ENCODE data around the gene SYNDIG1. TPM values are rescaled to one million over a fixed set of nuclear protein-coding genes. Genes with fewer than 3 reads are reported as not detected.

SYNDIG1 gene
- total RNA-seq, 4 donors from 2014 or later, result 5.1 to 15.9 (median 14.3) TPM

GRCh38 chr20:24684956-24685691 lies 215.7 kb downstream of the SYNDIG1 start:
- peaks cover 0 to 7% (median 3%) of the 10 kb centered on the region in 4 donors for H3K9me3 ChIP-seq
- H3K4me1 ChIP-seq, result no peaks in the 10 kb centered on the region
- DNase-seq (ENCODE audit: low spot score in 2 of 2), result no peak
- no peak for TF ChIP-seq POLR2A (IDR thresholded peaks at IDR 0.05)
- TF ChIP-seq CTCF (IDR thresholded peaks at IDR 0.05), result no peak
- no peak for TF ChIP-seq EP300 (IDR thresholded peaks at IDR 0.05)
- H3K36me3 ChIP-seq, result no peaks in the 10 kb centered on the region
- no peaks in the 10 kb centered on the region for H3K27me3 ChIP-seq
- WGBS, 2 donors, result 83 to 86% methylated on average over 16 of the region's 16 CpGs
- no peak overlapping the region for H3K27ac ChIP-seq
- no peak overlapping the region for H3K4me3 ChIP-seq

GRCh38 chr20:24685736-24686135 lies 216.3 kb downstream of the SYNDIG1 start:
- no peak for TF ChIP-seq POLR2A (IDR thresholded peaks at IDR 0.05)
- no peak for TF ChIP-seq EP300 (IDR thresholded peaks at IDR 0.05)
- TF ChIP-seq CTCF (IDR thresholded peaks at IDR 0.05), result no peak
- DNase-seq (ENCODE audit: low spot score in 2 of 2), result no peak
- Histone ChIP-seq H3K9me3 (peaks cover 0 to 7% (median 3%) of the 10 kb centered on the region in 4 donors), H3K36me3 (no peaks in the 10 kb centered on the region), H3K27ac (no peak overlapping the region), H3K27me3 (no peaks in the 10 kb centered on the region), H3K4me1 (no peaks in the 10 kb centered on the region), H3K4me3 (no peak overlapping the region)
- 74 to 75% methylated on average over 5 of the region's 5 CpGs for WGBS, 2 donors

GRCh38 chr20:24686156-24686555 lies 216.7 kb downstream of the SYNDIG1 start:
- DNase-seq (ENCODE audit: low spot score in 2 of 2), result no peak
- peaks cover 0 to 7% (median 3%) of the 10 kb centered on the region in 4 donors for H3K9me3 ChIP-seq
- H3K27me3 ChIP-seq, result no peaks in the 10 kb centered on the region
- TF ChIP-seq CTCF (IDR thresholded peaks at IDR 0.05) (no peak), EP300 (IDR thresholded peaks at IDR 0.05) (no peak), POLR2A (IDR thresholded peaks at IDR 0.05) (no peak)
- H3K4me3 ChIP-seq, result no peak overlapping the region
- no peaks in the 10 kb centered on the region for H3K4me1 ChIP-seq
- 81 to 84% methylated on average over 7 of the region's 7 CpGs for WGBS, 2 donors
- H3K27ac ChIP-seq, result no peak overlapping the region
- H3K36me3 ChIP-seq, result no peaks in the 10 kb centered on the region

GRCh38 chr20:24690408-24690807 lies 221.0 kb downstream of the SYNDIG1 start:
- Histone ChIP-seq H3K4me1 (peaks cover 0 to 5% (median 0%) of the 10 kb centered on the region in 4 donors), H3K4me3 (no peak overlapping the region), H3K27ac (no peak overlapping the region), H3K27me3 (no peaks in the 10 kb centered on the region), H3K36me3 (no peaks in the 10 kb centered on the region), H3K9me3 (peaks cover 0 to 7% (median 3%) of the 10 kb centered on the region in 4 donors)
- 36 to 94% methylated on average over 1 of the region's 1 CpG for WGBS, 2 donors
- TF ChIP-seq EP300 (IDR thresholded peaks at IDR 0.05), result no peak
- TF ChIP-seq CTCF (IDR thresholded peaks at IDR 0.05), result no peak
- TF ChIP-seq POLR2A (IDR thresholded peaks at IDR 0.05), result no peak
- no peak for DNase-seq (ENCODE audit: low spot score in 2 of 2)

- no peak for TF ChIP-seq POLR2A (IDR thresholded peaks at IDR 0.05)
- no peak for TF ChIP-seq EP300 (IDR thresholded peaks at IDR 0.05)
- TF ChIP-seq CTCF (IDR thresholded peaks at IDR 0.05), result no peak
- Histone ChIP-seq H3K36me3 (no peaks in the 10 kb centered on the region), H3K27ac (no peak overlapping the region), H3K4me1 (peaks cover 0 to 5% (median 0%) of the 10 kb centered on the region in 4 donors), H3K9me3 (peaks cover 0 to 7% (median 3%) of the 10 kb centered on the region in 4 donors), H3K27me3 (no peaks in the 10 kb centered on the region), H3K4me3 (no peak overlapping the region)
- no peak for DNase-seq (ENCODE audit: low spot score in 2 of 2)
- WGBS, 2 donors, result 88 to 96% methylated on average over 4 of the region's 4 CpGs
Observed at GRCh38 chr20:24691901-24692351, 222.5 kb downstream of the SYNDIG1 start.

Measured in tibial nerve (tissue), 4 donors.